Naive B cell (primary cell): Measurements from ENCODE around the gene CALR3. TPM values are rescaled to one million over a fixed set of nuclear protein-coding genes. Genes with fewer than 3 reads are reported as not detected.
A peak's percentile ranks its signal among the peaks of the same experiment; 100 is the strongest.

Experiments used
- ATAC-seq, 2 donors: fragments of 150-1000 bp; cut with Tn5 transposase; 2 replicates each; pipeline ENCODE4 v1.10.0; 2021; ENCODE audit warnings: low read depth in 2 of 2, mild to moderate bottlenecking in 2 of 2, moderate library complexity in 2 of 2
- DNase-seq: peaks from one replicate; pipeline ENCODE4 v3.0.0; 2022
- H3K27ac Mint-ChIP-seq, 6 donors: one replicate each; pipeline ENCODE4 v1.8.0; 2020 to 2022; ENCODE audit warnings: mild to moderate bottlenecking in 6 of 6, mixed read lengths in 6 of 6, moderate library complexity in 5 of 6, inconsistent platforms in 2 of 6
- H3K27me3 Mint-ChIP-seq, 3 donors: one replicate each; pipeline ENCODE4 v1.8.0; 2021 to 2022; ENCODE audit warnings: mixed read lengths in 3 of 3, mild to moderate bottlenecking in 1 of 3
- H3K36me3 Mint-ChIP-seq, 2 donors: one replicate each; pipeline ENCODE4 v1.8.0; 2020 to 2022; ENCODE audit warnings: mixed read lengths in 2 of 2, inconsistent platforms in 1 of 2, mild to moderate bottlenecking in 1 of 2
- H3K4me1 Mint-ChIP-seq, 3 donors: one replicate each; pipeline ENCODE4 v1.8.0; 2020 to 2022; ENCODE audit warnings: mixed read lengths in 3 of 3, inconsistent platforms in 1 of 3, mild to moderate bottlenecking in 1 of 3, moderate library complexity in 1 of 3
- H3K4me3 Mint-ChIP-seq, 8 donors: one replicate each; pipeline ENCODE4 v1.8.0; 2020 to 2022; ENCODE audit warnings: mild to moderate bottlenecking in 8 of 8, mixed read lengths in 8 of 8, moderate library complexity in 8 of 8, inconsistent platforms in 2 of 8
- H3K9me3 Mint-ChIP-seq, 7 donors: one replicate each; pipeline ENCODE4 v1.8.0; 2020 to 2022; ENCODE audit warnings: mixed read lengths in 7 of 7, mild to moderate bottlenecking in 5 of 7, inconsistent platforms in 2 of 7, moderate library complexity in 1 of 7
- polyA plus RNA-seq, 6 donors: library from polyadenylated mRNA; unstranded; fragments of 300-500 nt; fragmentation: Illumina TruSeq; gene quantifications; one replicate each; pipeline ENCODE4 v1.2.3, GENCODE V29; 2021; ENCODE audit warnings: low read depth in 6 of 6

Gene CALR3
- polyA plus RNA-seq, 6 donors from 2014 or later, result 0.41 TPM; not detected in 5

- peak overlapping the region in 3 of 6 donors; percentile 49 to 68 (median 59) for H3K27ac Mint-ChIP-seq
- H3K4me1 Mint-ChIP-seq, result peaks cover 25 to 33% (median 32%) of the 10 kb centered on the region in 3 donors
- no peak for DNase-seq
- peaks cover 11 to 24% of the 10 kb centered on the region in 2 donors for H3K36me3 Mint-ChIP-seq
- ATAC-seq, result no peak
- no peaks in the 10 kb centered on the region for H3K27me3 Mint-ChIP-seq
- H3K4me3 Mint-ChIP-seq, result peak overlapping the region in 1 of 8 donors; percentile 9
- H3K9me3 Mint-ChIP-seq, result no peaks in the 10 kb centered on the region
Measured at GRCh38 chr19:16435238-16435917, 60.6 kb downstream of the CALR3 start.

GRCh38 chr19:16433986-16434385, 62.0 kb downstream of the CALR3 start:
- Mint-ChIP-seq H3K9me3 (no peaks in the 10 kb centered on the region), H3K36me3 (peaks cover 11 to 26% of the 10 kb centered on the region in 2 donors), H3K4me1 (peaks cover 24 to 35% (median 29%) of the 10 kb centered on the region in 3 donors), H3K27ac (no peak overlapping the region), H3K4me3 (peak overlapping the region in 1 of 8 donors; percentile 5), H3K27me3 (no peaks in the 10 kb centered on the region)
- DNase-seq (no peak), ATAC-seq (no peak)

- no peaks in the 10 kb centered on the region for H3K9me3 Mint-ChIP-seq
- H3K36me3 Mint-ChIP-seq, result peaks cover 12 to 29% of the 10 kb centered on the region in 2 donors
- no peak overlapping the region for H3K4me3 Mint-ChIP-seq
Measured at GRCh38 chr19:16429759-16430091, 66.2 kb downstream of the CALR3 start.

GRCh38 chr19:16429066-16429758, 66.8 kb downstream of the CALR3 start:
- ATAC-seq (no peak), DNase-seq (no peak)
- peaks cover 12 to 29% of the 10 kb centered on the region in 2 donors for H3K36me3 Mint-ChIP-seq
- no peaks in the 10 kb centered on the region for H3K27me3 Mint-ChIP-seq
- no peaks in the 10 kb centered on the region for H3K9me3 Mint-ChIP-seq
- H3K4me1 Mint-ChIP-seq, result peaks cover 5 to 17% (median 10%) of the 10 kb centered on the region in 3 donors
- peak overlapping the region in 3 of 6 donors; percentile 49 to 88 (median 84) for H3K27ac Mint-ChIP-seq
- H3K4me3 Mint-ChIP-seq, result peak overlapping the region in 1 of 8 donors; percentile 29

More at GRCh38 chr19:16429759-16430091, 66.2 kb downstream of the CALR3 start:
- ATAC-seq (no peak), DNase-seq (no peak)
- H3K27me3 Mint-ChIP-seq, result no peaks in the 10 kb centered on the region
- peak overlapping the region in 4 of 6 donors; percentile 49 to 83 (median 64) for H3K27ac Mint-ChIP-seq
- H3K4me1 Mint-ChIP-seq, result peaks cover 5 to 17% (median 10%) of the 10 kb centered on the region in 3 donors

Other genes starting within 250 kb of the CALR3 start
- gene KLF2, start 171.3 kb downstream of the CALR3 start, polyA plus RNA-seq, result 100 to 1,000 TPM; 145 to 413 (median 248) TPM
- gene EPS15L1, start 24.2 kb downstream of the CALR3 start, polyA plus RNA-seq, result 10 to 100 TPM in 5 of 6 donors, 1 to 10 TPM in 1; 9.9 to 34.7 (median 20.7) TPM
- gene C19orf44, start 227 bp upstream of the CALR3 start, polyA plus RNA-seq, result 1 to 10 TPM in 4 of 6 donors, under 1 TPM in 1, not detected in 1; 0.74 to 4.6 (median 1.4) TPM
- gene CHERP, start 46.3 kb upstream of the CALR3 start, polyA plus RNA-seq, result 10 to 100 TPM in 2 of 6 donors, 1 to 10 TPM in 4; 3.2 to 19.5 (median 9.4) TPM
- 10 to 100 TPM; 15.4 to 26.2 (median 19.4) TPM for gene SLC35E1, start 76.2 kb upstream of the CALR3 start, polyA plus RNA-seq
- gene MED26, start 132.0 kb upstream of the CALR3 start, polyA plus RNA-seq, result 10 to 100 TPM in 1 of 6 donors, 1 to 10 TPM in 5; 2.0 to 10.9 (median 5.4) TPM
- gene SMIM7, start 164.0 kb upstream of the CALR3 start, polyA plus RNA-seq, result 10 to 100 TPM; 41.0 to 84.2 (median 69.1) TPM
- gene TMEM38A, start 165.0 kb upstream of the CALR3 start, polyA plus RNA-seq, result 10 to 100 TPM; 13.7 to 18.6 (median 16.6) TPM
- gene NWD1, start 223.7 kb upstream of the CALR3 start, polyA plus RNA-seq, result under 1 TPM in 2 of 6 donors, not detected in 4; 0.17 to 0.18 TPM